Endothelial cell of umbilical vein (primary cell): ENCODE measurements around the gene BPHL. TPM values are rescaled to one million over a fixed set of nuclear protein-coding genes. Genes with fewer than 3 reads are reported as not detected.

Experiments used
- BruUV-seq: library from RNA; stranded (reverse); fragments of 400-500 nt; replicated peaks from 2 replicates; lab custom pipeline; 2021; lab: Mats Ljungman, UMichigan
- CTCF ChIA-PET: fragments of 300-600, 350-600 bp; sonication (Branson Sonifier 250); formaldehyde crosslinking; loops from one replicate; lab custom pipeline; 2021; ENCODE audit warnings: antibody characterized with exemption, inconsistent platforms; lab: Charles Lee
- POLR2A ChIA-PET: fragments of 300-600, 350-600 bp; sonication (Branson Sonifier 250); formaldehyde crosslinking; loops from one replicate; lab custom pipeline; 2021; ENCODE audit warnings: antibody characterized with exemption, inconsistent platforms; lab: Charles Lee
- DNase-seq: peaks from one replicate; pipeline ENCODE4 v3.0.0-alpha.2; 2011; ENCODE audit warnings: low read depth, low spot score
- FAIRE-seq: peaks from 2 replicates; lab custom pipeline; 2011; peaks lifted over from hg19 to GRCh38; lab: Jason Lieb, UNC
- H2AFZ ChIP-seq: 2 replicates; pipeline ENCODE4 v1.6.0; 2012; ENCODE audit warnings: low read depth, low read length, control low read depth, inconsistent platforms
- H3K27ac ChIP-seq: 2 replicates; pipeline ENCODE4 v1.5.1; 2011; ENCODE audit warnings: low read depth, mild to moderate bottlenecking, control low read depth, low read length, moderate library complexity; ENCODE audit not compliant: insufficient read depth
- H3K27me3 ChIP-seq, 2 experiments: 2 replicates each; pipeline versions ENCODE4 v1.6.0 to v1.6.1; 2011; ENCODE audit warnings: low read length in 2 of 2, mixed read lengths in 1 of 2; ENCODE audit not compliant: control insufficient read depth in 2 of 2, insufficient read depth in 2 of 2
- H3K36me3 ChIP-seq, 2 experiments: 2 replicates in 1 of 2; 3 replicates in 1 of 2; pipeline ENCODE4 v1.5.1; 2011; ENCODE audit warnings: low read length in 2 of 2, mild to moderate bottlenecking in 1 of 2, moderate library complexity in 1 of 2; ENCODE audit not compliant: control insufficient read depth in 2 of 2, insufficient read depth in 2 of 2; ENCODE audit errors: extremely low read depth in 1 of 2
- H3K4me1 ChIP-seq: 3 replicates; pipeline ENCODE4 v1.5.1; 2011; ENCODE audit warnings: mild to moderate bottlenecking, low read length; ENCODE audit not compliant: control insufficient read depth, insufficient read depth; ENCODE audit errors: extremely low read depth
- H3K4me2 ChIP-seq: 2 replicates; pipeline ENCODE4 v1.6.1; 2011; ENCODE audit warnings: low read length, control low read depth, mixed read lengths; ENCODE audit not compliant: insufficient read depth
- H3K4me3 ChIP-seq, 3 experiments: fragments of 200-600 bp in 1 of 3; sonication (generic), shearing (Covaris generic) in 1 of 3; replicated peaks in 1 of 3; 2 replicates each; pipeline ENCODE4 v1.5.1; 2011 to 2016; ENCODE audit warnings: control low read depth in 3 of 3, low read length in 3 of 3, mild to moderate bottlenecking in 2 of 3, inconsistent platforms in 1 of 3, low read depth in 1 of 3, moderate library complexity in 1 of 3; ENCODE audit not compliant: insufficient read depth in 1 of 3
- H3K79me2 ChIP-seq: 2 replicates; pipeline ENCODE4 v1.6.0; 2012; ENCODE audit warnings: low read length, inconsistent platforms; ENCODE audit not compliant: control insufficient read depth, insufficient read depth
- H3K9ac ChIP-seq: replicated peaks from 2 replicates; pipeline ENCODE3; 2011; ENCODE audit warnings: low read length, control low read depth; ENCODE audit not compliant: insufficient read depth; ENCODE audit errors: extremely low read depth
- H3K9me1 ChIP-seq: replicated peaks from 3 replicates; pipeline ENCODE4 v1.6.0; 2011; ENCODE audit warnings: mild to moderate bottlenecking, low read length; ENCODE audit not compliant: control insufficient read depth, insufficient read depth; ENCODE audit errors: extremely low read depth
- H3K9me3 ChIP-seq: replicated peaks from 2 replicates; pipeline ENCODE4 v1.5.1; 2012; ENCODE audit warnings: low read length, inconsistent platforms; ENCODE audit not compliant: control insufficient read depth, insufficient read depth
- H4K20me1 ChIP-seq: replicated peaks from 2 replicates; pipeline ENCODE3; 2011; ENCODE audit warnings: mild to moderate bottlenecking, low read length; ENCODE audit not compliant: control insufficient read depth, insufficient read depth; ENCODE audit errors: extremely low read depth
- CTCF ChIP-seq, 2 donors: IDR thresholded peaks; 1 replicate in 1 of 2; 2 replicates in 1 of 2; pipeline ENCODE4 v1.5.1; 2011; ENCODE audit warnings: low read length in 2 of 2, mild to moderate bottlenecking in 2 of 2, moderate library complexity in 2 of 2, control low read depth in 1 of 2, inconsistent platforms in 1 of 2, low read depth in 1 of 2; ENCODE audit not compliant: insufficient read depth in 1 of 2; ENCODE audit errors: extremely low read depth in 1 of 2
- EZH2 ChIP-seq: IDR thresholded peaks from 2 replicates; pipeline ENCODE4 v1.6.1; 2012; ENCODE audit warnings: borderline replicate concordance, low read depth, mild to moderate bottlenecking, moderate library complexity, low read length, inconsistent platforms; ENCODE audit not compliant: severe bottlenecking
- FOS ChIP-seq: IDR thresholded peaks from 2 replicates; pipeline ENCODE4 v1.6.1; 2011; ENCODE audit warnings: mild to moderate bottlenecking, low read length, moderate library complexity, borderline replicate concordance; ENCODE audit not compliant: insufficient read depth
- GATA2 ChIP-seq: IDR thresholded peaks from 2 replicates; pipeline ENCODE4 v1.7.0; 2011; ENCODE audit warnings: low read depth, mild to moderate bottlenecking, moderate library complexity, mixed read lengths, low read length; ENCODE audit not compliant: insufficient read length, insufficient read depth
- JUN ChIP-seq: IDR thresholded peaks from 2 replicates; pipeline ENCODE4 v1.6.1; 2011; ENCODE audit warnings: borderline replicate concordance, low read depth; ENCODE audit not compliant: insufficient read length, insufficient read depth
- MAX ChIP-seq: IDR thresholded peaks from 2 replicates; pipeline ENCODE4 v1.6.1; 2011; ENCODE audit not compliant: insufficient read depth, insufficient read length
- MYC ChIP-seq: IDR thresholded peaks from one replicate; pipeline ENCODE4 v1.6.1; 2011; ENCODE audit warnings: mild to moderate bottlenecking, low read depth, low read length
- POLR2A ChIP-seq: IDR thresholded peaks from 2 replicates; pipeline ENCODE4 v1.6.1; 2012; ENCODE audit warnings: low read depth, mild to moderate bottlenecking, control low read depth, low read length
- POLR2AphosphoS5 ChIP-seq: IDR thresholded peaks from 2 replicates; pipeline ENCODE4 v1.6.1; 2012; ENCODE audit warnings: low read depth, mild to moderate bottlenecking, control low read depth, low read length, moderate library complexity; ENCODE audit not compliant: insufficient read depth
- dilution Hi-C: fragments of 300-500 bp; cut with MboI; formaldehyde crosslinking; loops from one replicate; pipeline ENCODE4 v1.15.0; 2019; ENCODE audit warnings: low sequenced_read_pairs; ENCODE audit not compliant: extremely low pct_ligation_motif_present
- intact Hi-C: fragments of 100-400 bp; cut with micrococcal nuclease; formaldehyde crosslinking; loops from one replicate; pipeline ENCODE4 v1.10.0; 2022
- polyA plus RNA-seq, 4 experiments: library from polyadenylated mRNA; depleted of rRNA in 3 of 4; stranded (reverse) in 3 of 4; unstranded in 1 of 4; fragments of >200 nt; gene quantifications; 2 replicates each; pipeline versions ENCODE4 v1.2.1 to v1.2.3, GENCODE V29; 2011 to 2012; ENCODE audit warnings: missing spikeins in 1 of 4
- total RNA-seq: library from RNA; stranded (reverse); gene quantifications from 2 replicates; pipeline ENCODE4 v1.2.3, GENCODE V29; 2021

BPHL gene
- total and polyA plus RNA-seq, 2 donors (not counting 3 experiments of a cell fraction or from before 2014, with no cell fraction given): 12.3 to 14.8 TPM

DNA sequence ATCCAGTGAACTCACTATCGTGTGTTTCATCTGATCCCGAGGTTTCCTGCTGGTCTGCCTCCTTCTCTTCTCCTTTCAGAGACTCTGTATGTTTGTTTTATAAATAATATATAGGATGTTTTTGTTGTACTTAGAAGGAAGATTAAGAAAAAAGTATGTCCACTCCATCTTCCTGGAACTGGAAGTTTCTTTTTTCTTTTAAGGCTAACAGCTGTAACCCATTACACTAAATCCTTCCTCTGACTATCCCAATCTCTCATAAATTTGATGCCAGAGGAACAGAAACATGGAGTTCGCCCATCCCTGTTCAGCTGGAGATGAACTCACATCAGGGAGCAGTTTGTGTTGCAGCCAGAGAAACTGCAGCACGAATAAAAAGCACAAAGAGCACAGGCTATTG, 29.5 kb upstream of the BPHL start:
- peak overlapping the region; percentile 0 for H3K4me2 ChIP-seq
- no peaks in the 10 kb centered on the region for H3K79me2 ChIP-seq
- no peak overlapping the region for H3K9ac ChIP-seq
- peak; percentile 41 for DNase-seq
- peaks cover 0 to 7% of the 10 kb centered on the region in 2 experiments for H3K36me3 ChIP-seq
- no TSS peak for BruUV-seq
- intact Hi-C loops (no loop called here), dilution Hi-C loops (no loop called here)
- TF ChIP-seq POLR2AphosphoS5 (no peak), MAX (no peak)
- H3K27me3 ChIP-seq: no peaks in the 10 kb centered on the region
- ChIA-PET CTCF (no interaction called here), POLR2A (no interaction called here)
- no peak overlapping the region for H3K27ac ChIP-seq
- peak overlapping the region in 1 of 3 experiments; percentile 16 for H3K4me3 ChIP-seq
- no peaks in the 10 kb centered on the region for H3K9me3 ChIP-seq
- FAIRE-seq: peak; percentile 66
- H3K4me1 ChIP-seq: peaks cover 12% of the 10 kb centered on the region
- no peaks in the 10 kb centered on the region for H3K9me1 ChIP-seq
- H2AFZ ChIP-seq: no peak overlapping the region
- H4K20me1 ChIP-seq: no peaks in the 10 kb centered on the region

- POLR2A ChIA-PET: no interaction called here
- Histone ChIP-seq H3K4me1 (peaks cover 12% of the 10 kb centered on the region), H2AFZ (no peak overlapping the region), H3K9me3 (no peaks in the 10 kb centered on the region), H3K36me3 (peaks cover 0 to 5% of the 10 kb centered on the region in 2 experiments), H3K27me3 (no peaks in the 10 kb centered on the region), H3K27ac (no peak overlapping the region), H3K9me1 (no peaks in the 10 kb centered on the region), H3K4me3 (no peak overlapping the region), H3K79me2 (no peaks in the 10 kb centered on the region), H4K20me1 (no peaks in the 10 kb centered on the region), H3K4me2 (no peak overlapping the region), H3K9ac (no peak overlapping the region)
- dilution Hi-C loops (no loop called here), intact Hi-C loops (no loop called here)
- DNase-seq (no peak), FAIRE-seq (no peak)
- no peak for TF ChIP-seq GATA2
- TF ChIP-seq MAX: no peak
- no peak for TF ChIP-seq CTCF (IDR thresholded peaks at IDR 0.05; ENCODE audit: extremely low read depth in 1 of 2, insufficient read depth in 1 of 2, low read depth in 1 of 2, low read length in 2 of 2)
- TF ChIP-seq MYC: no peak
- no peak for TF ChIP-seq JUN
- TF ChIP-seq POLR2A: no peak
- no peak for TF ChIP-seq EZH2
- no peak for TF ChIP-seq POLR2AphosphoS5
- no peak for TF ChIP-seq FOS
- CTCF ChIA-PET: interaction anchor here (0.7 kb wide), 1 partner anchor 8 kb away, joined by 3 read pairs; no protein-coding TSS in a partner anchor
- BruUV-seq: no TSS peak
Observed at GRCh38 chr6:3090013-3090412, 28.5 kb upstream of the BPHL start.
